PC-9 (cell line): Measurements from ENCODE around the gene AKAP6.

ENCODE experiments used
- CTCF ChIP-seq: fragments of 200-600 bp; sonication (generic); conservative IDR thresholded peaks from 2 replicates; pipeline ENCODE4 v1.6.1; 2017; ENCODE audit warnings: mixed run types, antibody characterized with exemption, mild to moderate bottlenecking, moderate library complexity
- EZH2 ChIP-seq: fragments of 200-600 bp; sonication (generic); IDR thresholded peaks from 2 replicates; pipeline ENCODE4 v1.8.0; 2017; ENCODE audit warnings: antibody characterized with exemption, low read depth

- TF ChIP-seq CTCF (no peak), EZH2 (no peak)
These were observed 349.0 kb downstream of the AKAP6 start for GRCh38 chr14:32678088-32678487.
